Retinal pigment epithelial cell (primary cell): ENCODE results near the gene TMEM164.

Experiments used
- DNase-seq: peaks from one replicate; pipeline ENCODE4 v3.0.0-alpha.2; 2010; ENCODE audit warnings: low read depth
- H3K4me3 ChIP-seq: 2 replicates; pipeline ENCODE4 v1.5.1; 2011; ENCODE audit warnings: mild to moderate bottlenecking, low read length, control low read depth, moderate library complexity
- CTCF ChIP-seq: conservative IDR thresholded peaks from 2 replicates; pipeline ENCODE4 v1.5.1; 2011; ENCODE audit warnings: low read depth, low read length, control low read depth, inconsistent platforms

The TMEM164 gene

DNA sequence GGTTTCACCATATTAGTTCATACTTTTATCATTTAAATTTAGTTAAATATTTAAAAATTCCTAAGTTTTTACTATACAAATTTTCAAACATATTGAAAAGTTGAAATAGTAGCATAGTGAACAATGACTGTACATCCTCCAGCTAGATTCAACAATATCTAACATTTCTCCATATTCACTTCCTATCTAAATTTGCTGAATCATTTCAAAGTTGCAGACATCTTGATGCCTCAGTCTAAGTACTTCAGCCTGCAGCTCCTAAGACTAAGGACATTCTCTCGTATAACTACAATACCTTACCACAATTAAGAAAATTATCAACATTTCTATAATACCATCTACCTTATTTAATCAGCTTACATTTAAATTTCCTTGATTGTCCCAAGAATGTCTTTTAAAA is 132.7 kb downstream of the TMEM164 start:
- no peak for TF ChIP-seq CTCF
- no peak overlapping the region for H3K4me3 ChIP-seq
- DNase-seq = no peak

- DNase-seq = no peak
- no peak for TF ChIP-seq CTCF
- H3K4me3 ChIP-seq = no peak overlapping the region
These were observed 133.2 kb downstream of the TMEM164 start for GRCh38 chrX:110136136-110136535.

DNA sequence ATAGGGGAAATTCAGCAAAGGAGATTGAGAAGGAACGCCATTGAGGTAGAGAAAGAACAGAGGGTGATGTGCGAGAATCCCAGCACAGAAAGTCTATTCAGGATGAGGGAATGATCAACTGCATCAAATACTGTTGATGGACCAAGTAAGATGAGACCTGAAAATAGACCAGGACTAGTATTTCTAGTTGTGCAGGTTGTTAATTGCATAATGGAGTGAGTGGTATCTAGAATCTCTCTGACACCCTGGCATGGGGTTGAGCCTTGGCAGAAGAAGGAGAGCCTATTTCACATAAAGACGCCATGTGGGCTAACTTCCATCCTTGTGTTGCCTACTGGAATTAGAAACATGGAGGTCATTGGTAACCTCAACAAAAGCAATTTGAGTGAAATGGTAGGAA is 135.6 kb downstream of the TMEM164 start:
- no peak for DNase-seq
- no peak for TF ChIP-seq CTCF

GRCh38 chrX:110139172-110139571 is 136.3 kb downstream of the TMEM164 start:
- no peak overlapping the region for H3K4me3 ChIP-seq
- no peak for TF ChIP-seq CTCF
- DNase-seq = no peak

More for the DNA sequence above, 135.6 kb downstream of the TMEM164 start:
- no peak overlapping the region for H3K4me3 ChIP-seq

DNA sequence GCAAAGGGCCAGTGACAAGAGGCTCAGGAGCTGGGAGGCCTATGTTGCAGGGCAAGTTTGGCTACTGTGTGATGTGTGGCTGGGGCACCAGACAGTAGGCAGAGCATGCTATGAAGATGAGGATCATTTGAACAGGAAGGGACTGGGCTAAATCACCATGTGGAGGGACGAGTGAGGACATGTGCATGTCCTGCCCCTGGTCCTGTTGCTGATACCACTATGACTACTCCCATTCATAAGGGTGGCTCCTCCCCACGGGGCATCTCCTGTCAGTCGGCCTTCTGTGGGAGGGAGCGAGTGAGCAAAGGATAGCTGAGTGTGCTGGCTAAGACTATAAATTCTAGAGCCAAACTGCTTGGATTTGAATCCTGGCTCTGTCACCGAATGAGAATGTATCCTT is 139.2 kb downstream of the TMEM164 start:
- H3K4me3 ChIP-seq = no peak overlapping the region
- no peak for DNase-seq

GRCh38 chrX:110143454-110144210 is 140.7 kb downstream of the TMEM164 start:
- no peak for DNase-seq
- no peak overlapping the region for H3K4me3 ChIP-seq
- no peak for TF ChIP-seq CTCF

More for the DNA sequence above, 139.2 kb downstream of the TMEM164 start:
- TF ChIP-seq CTCF = no peak

GRCh38 chrX:110145311-110145710 is 142.4 kb downstream of the TMEM164 start:
- TF ChIP-seq CTCF = no peak
- H3K4me3 ChIP-seq = no peak overlapping the region
- DNase-seq = no peak
